ENCODE data around the gene TMSB4X.

DNA sequence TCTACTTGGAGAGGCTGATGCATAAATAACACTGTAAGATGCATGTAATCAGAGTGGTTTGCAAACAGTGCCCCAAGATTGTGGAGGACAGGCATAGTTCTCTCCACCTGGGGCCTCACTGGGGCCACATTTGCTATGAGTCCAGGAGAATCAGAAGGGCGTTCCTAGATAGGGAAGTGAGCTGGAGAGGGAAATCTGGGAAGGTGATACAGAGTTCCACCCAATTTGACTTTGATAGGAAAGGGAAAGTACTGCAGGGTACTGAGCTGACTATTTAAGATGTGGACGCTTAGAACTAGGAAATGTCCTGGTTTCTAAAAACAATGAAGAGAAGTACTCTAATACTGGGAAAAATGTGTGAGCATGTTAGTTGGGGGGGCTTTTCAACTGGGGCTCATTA, 35.6 kb downstream of the TMSB4X start:
- TF ChIP-seq, protein P1, sequence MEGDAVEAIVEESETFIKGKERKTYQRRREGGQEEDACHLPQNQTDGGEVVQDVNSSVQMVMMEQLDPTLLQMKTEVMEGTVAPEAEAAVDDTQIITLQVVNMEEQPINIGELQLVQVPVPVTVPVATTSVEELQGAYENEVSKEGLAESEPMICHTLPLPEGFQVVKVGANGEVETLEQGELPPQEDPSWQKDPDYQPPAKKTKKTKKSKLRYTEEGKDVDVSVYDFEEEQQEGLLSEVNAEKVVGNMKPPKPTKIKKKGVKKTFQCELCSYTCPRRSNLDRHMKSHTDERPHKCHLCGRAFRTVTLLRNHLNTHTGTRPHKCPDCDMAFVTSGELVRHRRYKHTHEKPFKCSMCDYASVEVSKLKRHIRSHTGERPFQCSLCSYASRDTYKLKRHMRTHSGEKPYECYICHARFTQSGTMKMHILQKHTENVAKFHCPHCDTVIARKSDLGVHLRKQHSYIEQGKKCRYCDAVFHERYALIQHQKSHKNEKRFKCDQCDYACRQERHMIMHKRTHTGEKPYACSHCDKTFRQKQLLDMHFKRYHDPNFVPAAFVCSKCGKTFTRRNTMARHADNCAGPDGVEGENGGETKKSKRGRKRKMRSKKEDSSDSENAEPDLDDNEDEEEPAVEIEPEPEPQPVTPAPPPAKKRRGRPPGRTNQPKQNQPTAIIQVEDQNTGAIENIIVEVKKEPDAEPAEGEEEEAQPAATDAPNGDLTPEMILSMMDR (conservative IDR thresholded peaks at IDR 0.05; ENCODE audit: low read length): no peak
- TF ChIP-seq EZH2phosphoT487 (IDR thresholded peaks at IDR 0.05; ENCODE audit: borderline replicate concordance, low read depth, low read length): no peak

Data from OCI-LY7 (cell line).